ENCODE results near the gene FGFR2. TPM values are rescaled to one million over a fixed set of nuclear protein-coding genes. Genes with fewer than 3 reads are reported as not detected.
A peak's percentile ranks its signal among the peaks of the same experiment; 100 is the strongest.

FGFR2 gene
- total RNA-seq, 1 experiment from 2014 or later, result 135 TPM

- H3K23me2 ChIP-seq (ENCODE audit: insufficient read length, low read depth, low read length, poor library complexity, severe bottlenecking), result no peaks in the 10 kb centered on the region
- H3T11ph ChIP-seq (ENCODE audit: low read length), result no peak overlapping the region
- H3K79me2 ChIP-seq (ENCODE audit: insufficient read depth, low read length), result peaks cover 54% of the 10 kb centered on the region
- no peak overlapping the region for H3K9ac ChIP-seq (ENCODE audit: extremely low read depth, insufficient read length, low read length)
- H3K4ac ChIP-seq (ENCODE audit: low read depth, low read length), result no peak overlapping the region
- DNase-seq, result no peak
- no peak overlapping the region for H3K4me2 ChIP-seq (ENCODE audit: insufficient read depth, insufficient read length, low read length)
- Mint-ChIP-seq H3K27me3 (ENCODE audit: low read depth) (no peaks in the 10 kb centered on the region), H3K27ac (peak overlapping the region; percentile 79 to 93 (median 89); a peak in 5 of 7 replicates), H3K4me3 (no peak overlapping the region), H3K4me1 (peaks cover 60 to 62% of the 10 kb centered on the region in 2 experiments), H3K9me3 (no peaks in the 10 kb centered on the region), H3K36me3 (ENCODE audit: insufficient read depth in 1 of 3, low read depth in 3 of 3) (peaks cover 29 to 69% (median 61%) of the 10 kb centered on the region in 3 experiments; a peak in 6 of 7 replicates)
- no peak overlapping the region for H2BK12ac ChIP-seq (ENCODE audit: insufficient read length, low read depth, low read length)
- no peaks in the 10 kb centered on the region for H4K20me1 ChIP-seq (ENCODE audit: control insufficient read depth, insufficient read depth, insufficient read length)
- no peak overlapping the region for H4K8ac ChIP-seq (replicated peaks; ENCODE audit: insufficient read length, low read depth, low read length)
- H2AK5ac ChIP-seq (ENCODE audit: insufficient read length, low read length), result no peak overlapping the region
- H2AFZ ChIP-seq (ENCODE audit: low read length), result no peak overlapping the region
- H3K56ac ChIP-seq (ENCODE audit: insufficient read length, low read depth, low read length), result no peak overlapping the region
- H4K5ac ChIP-seq (ENCODE audit: insufficient read length, low read depth, low read length), result no peak overlapping the region
- no peak overlapping the region for H3K23ac ChIP-seq (ENCODE audit: insufficient read length, low read depth, low read length)
- H3K27me3 ChIP-seq (ENCODE audit: insufficient read depth, low read length), result no peaks in the 10 kb centered on the region
- no peak overlapping the region for H2BK120ac ChIP-seq (ENCODE audit: low read depth, low read length, poor library complexity, severe bottlenecking)
- no peak overlapping the region for H2BK15ac ChIP-seq (ENCODE audit: low read depth, low read length)
- no peaks in the 10 kb centered on the region for H3K9me3 ChIP-seq (ENCODE audit: control insufficient read depth, low read depth, low read length)
- H2BK5ac ChIP-seq (ENCODE audit: insufficient read length, low read length), result no peak overlapping the region
- TF ChIP-seq, protein P1, sequence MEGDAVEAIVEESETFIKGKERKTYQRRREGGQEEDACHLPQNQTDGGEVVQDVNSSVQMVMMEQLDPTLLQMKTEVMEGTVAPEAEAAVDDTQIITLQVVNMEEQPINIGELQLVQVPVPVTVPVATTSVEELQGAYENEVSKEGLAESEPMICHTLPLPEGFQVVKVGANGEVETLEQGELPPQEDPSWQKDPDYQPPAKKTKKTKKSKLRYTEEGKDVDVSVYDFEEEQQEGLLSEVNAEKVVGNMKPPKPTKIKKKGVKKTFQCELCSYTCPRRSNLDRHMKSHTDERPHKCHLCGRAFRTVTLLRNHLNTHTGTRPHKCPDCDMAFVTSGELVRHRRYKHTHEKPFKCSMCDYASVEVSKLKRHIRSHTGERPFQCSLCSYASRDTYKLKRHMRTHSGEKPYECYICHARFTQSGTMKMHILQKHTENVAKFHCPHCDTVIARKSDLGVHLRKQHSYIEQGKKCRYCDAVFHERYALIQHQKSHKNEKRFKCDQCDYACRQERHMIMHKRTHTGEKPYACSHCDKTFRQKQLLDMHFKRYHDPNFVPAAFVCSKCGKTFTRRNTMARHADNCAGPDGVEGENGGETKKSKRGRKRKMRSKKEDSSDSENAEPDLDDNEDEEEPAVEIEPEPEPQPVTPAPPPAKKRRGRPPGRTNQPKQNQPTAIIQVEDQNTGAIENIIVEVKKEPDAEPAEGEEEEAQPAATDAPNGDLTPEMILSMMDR (conservative IDR thresholded peaks at IDR 0.05), result no peak
- peaks cover 11% of the 10 kb centered on the region for H3K79me1 ChIP-seq (ENCODE audit: insufficient read depth, low read depth, low read length, poor library complexity, severe bottlenecking)
- no peak overlapping the region for H3K18ac ChIP-seq (ENCODE audit: insufficient read length, low read depth, low read length)
- no peak overlapping the region for H3K14ac ChIP-seq (ENCODE audit: insufficient read depth, low read length)
- H4K91ac ChIP-seq (ENCODE audit: insufficient read length, low read depth, low read length), result no peak overlapping the region
- no CpG with 5 or more reads among the region's 6 CpGs for whole genome bisulfite sequencing (ENCODE audit: extremely low coverage, insufficient read length, low lambda C conversion rate)
- H3K4me1 ChIP-seq (ENCODE audit: insufficient read depth, low read length), result peaks cover 13% of the 10 kb centered on the region; the same call in 1 of the 2 replicates
- no peak overlapping the region for H2BK20ac ChIP-seq (ENCODE audit: low read depth, low read length, poor library complexity, severe bottlenecking)
- H3K27ac ChIP-seq (ENCODE audit: insufficient read length, low read depth, low read length), result no peak overlapping the region
Measured at GRCh38 chr10:121566755-121567154, 31.5 kb downstream of the FGFR2 start.

Measured in H9 (cell line).